Heart left ventricle (tissue), 13 donors: ENCODE results near the gene LYZL6.

Experiments used
- CTCF ChIP-seq, 12 donors: fragments of 200-600 bp; sonication (generic) in 4 of 12; IDR thresholded peaks; one replicate each; pipeline versions ENCODE4 v1.5.0 to v1.8.0; 2018 to 2022; ENCODE audit warnings: antibody characterized with exemption in 12 of 12, mild to moderate bottlenecking in 5 of 12
- POLR2A ChIP-seq, 2 donors: fragments of 450-650 bp; IDR thresholded peaks; one replicate each; pipeline ENCODE4 v1.6.1; 2017; ENCODE audit warnings: antibody characterized with exemption in 2 of 2, mild to moderate bottlenecking in 2 of 2, moderate library complexity in 2 of 2
- donor health status: ischemic (EF 13 %, LVEDD 7.1; RV severe dilation, severe dysfunction).
- donor health status: DM: no; HTN: yes; CAD: no.
- donor health status: DM: no; HTN: no; CAD: no.
- donor health status: ischemic (EF 25% LVEDD 6.9; RV normal size, moderate dysfunction).
- donor health status: ischemic (EF 25% LVEDD 5.7; RV mildly dilated, moderate dysfunction).
- donor health status: ischemic (EF 35%, LVEDD 5.7; RV mildly dilated, moderate dysfunction).
- donor health status: nonischemic (EF 11% LVEDD 7.7; RV severe dilation, severe dysfunction).
- donor health status: DM: yes; HTN: yes; CAD: no.
- donor health status: PGD.
- donor health status: ischemic (EF 29% LVEDD 5.4; RV normal size, mild dysfunction).
- donor health status: nonischemic (EF 23%, LVEDD 6.1; RV moderate dilation, normal function).

GRCh38 chr17:35936063-35936462 lies 7.5 kb downstream of the LYZL6 start:
- TF ChIP-seq CTCF (IDR thresholded peaks at IDR 0.05) (no peak), POLR2A (IDR thresholded peaks at IDR 0.05) (no peak)
